ENCODE measurements around the gene PDGFC.

PDGFC gene

GRCh38 chr4:156896527-156896926 is 75.1 kb downstream of the PDGFC start:
- Histone ChIP-seq H3K9me3 (ENCODE audit: low read length) (no peaks in the 10 kb centered on the region), H3F3A (ENCODE audit: insufficient read depth, low read length) (no peaks in the 10 kb centered on the region), H3K36me3 (ENCODE audit: insufficient read depth, low read length) (no peaks in the 10 kb centered on the region), H3K4me3 (ENCODE audit: low read depth, low read length, poor library complexity, severe bottlenecking) (no peak overlapping the region), H3K27ac (ENCODE audit: low read depth, low read length, poor library complexity, severe bottlenecking) (no peak overlapping the region), H2AFZ (ENCODE audit: low read length) (no peak overlapping the region), H3K9ac (ENCODE audit: low read length) (no peak overlapping the region), H3K9me2 (ENCODE audit: low read depth, low read length) (no peaks in the 10 kb centered on the region), H3K79me2 (ENCODE audit: insufficient read depth, low read length) (no peaks in the 10 kb centered on the region), H3K27me3 (ENCODE audit: insufficient read depth, low read length) (no peaks in the 10 kb centered on the region), H4K20me1 (ENCODE audit: insufficient read depth, low read length) (no peaks in the 10 kb centered on the region), H3K4me2 (ENCODE audit: low read length) (no peak overlapping the region), H3K4me1 (ENCODE audit: insufficient read depth, low read length, severe bottlenecking) (no peaks in the 10 kb centered on the region)
- TF ChIP-seq CTCF (IDR thresholded peaks at IDR 0.05; ENCODE audit: low read length): no peak
- TF ChIP-seq EZH2 (IDR thresholded peaks at IDR 0.05; ENCODE audit: borderline replicate concordance, low read length): no peak

DNA sequence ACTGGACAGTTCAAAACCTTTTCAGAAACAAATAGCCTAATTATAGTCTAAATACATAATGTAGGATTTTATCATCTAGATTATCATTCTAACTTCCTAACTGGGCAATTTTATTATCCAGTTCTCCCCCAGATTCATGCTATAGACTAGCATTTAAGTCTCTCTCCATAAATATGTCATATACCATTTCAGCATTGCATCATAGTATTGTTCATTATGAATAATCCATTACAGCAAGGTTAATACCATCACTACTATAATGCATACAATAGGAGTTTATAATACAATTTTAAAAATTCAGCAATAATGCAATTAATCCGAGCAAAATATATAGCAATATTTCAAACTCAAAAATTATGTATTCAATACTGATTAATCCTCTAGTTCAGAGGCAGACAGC is 77.4 kb downstream of the PDGFC start:
- Histone ChIP-seq H3K9ac (ENCODE audit: low read length) (no peak overlapping the region), H3K79me2 (ENCODE audit: insufficient read depth, low read length) (no peaks in the 10 kb centered on the region), H3K27ac (ENCODE audit: low read depth, low read length, poor library complexity, severe bottlenecking) (no peak overlapping the region), H3K27me3 (ENCODE audit: insufficient read depth, low read length) (no peaks in the 10 kb centered on the region), H3K4me1 (ENCODE audit: insufficient read depth, low read length, severe bottlenecking) (no peaks in the 10 kb centered on the region), H2AFZ (ENCODE audit: low read length) (no peak overlapping the region), H3F3A (ENCODE audit: insufficient read depth, low read length) (no peaks in the 10 kb centered on the region), H3K4me3 (ENCODE audit: low read depth, low read length, poor library complexity, severe bottlenecking) (no peak overlapping the region), H3K4me2 (ENCODE audit: low read length) (no peak overlapping the region), H3K36me3 (ENCODE audit: insufficient read depth, low read length) (no peaks in the 10 kb centered on the region), H3K9me3 (ENCODE audit: low read length) (no peaks in the 10 kb centered on the region), H3K9me2 (ENCODE audit: low read depth, low read length) (no peaks in the 10 kb centered on the region), H4K20me1 (ENCODE audit: insufficient read depth, low read length) (no peaks in the 10 kb centered on the region)
- no peak for TF ChIP-seq EZH2 (IDR thresholded peaks at IDR 0.05; ENCODE audit: borderline replicate concordance, low read length)
- no peak for TF ChIP-seq CTCF (IDR thresholded peaks at IDR 0.05; ENCODE audit: low read length)

GRCh38 chr4:156892805-156893204 is 78.8 kb downstream of the PDGFC start:
- Histone ChIP-seq H3K36me3 (ENCODE audit: insufficient read depth, low read length) (no peaks in the 10 kb centered on the region), H3K4me3 (ENCODE audit: low read depth, low read length, poor library complexity, severe bottlenecking) (no peak overlapping the region), H3K79me2 (ENCODE audit: insufficient read depth, low read length) (no peaks in the 10 kb centered on the region), H2AFZ (ENCODE audit: low read length) (no peak overlapping the region), H3K27ac (ENCODE audit: low read depth, low read length, poor library complexity, severe bottlenecking) (no peak overlapping the region), H3K4me1 (ENCODE audit: insufficient read depth, low read length, severe bottlenecking) (no peaks in the 10 kb centered on the region), H3K9me3 (ENCODE audit: low read length) (no peaks in the 10 kb centered on the region), H3K4me2 (ENCODE audit: low read length) (no peak overlapping the region), H3K9ac (ENCODE audit: low read length) (no peak overlapping the region), H3K9me2 (ENCODE audit: low read depth, low read length) (no peaks in the 10 kb centered on the region), H3F3A (ENCODE audit: insufficient read depth, low read length) (no peaks in the 10 kb centered on the region), H3K27me3 (ENCODE audit: insufficient read depth, low read length) (no peaks in the 10 kb centered on the region), H4K20me1 (ENCODE audit: insufficient read depth, low read length) (no peaks in the 10 kb centered on the region)
- TF ChIP-seq EZH2 (IDR thresholded peaks at IDR 0.05; ENCODE audit: borderline replicate concordance, low read length): no peak
- no peak for TF ChIP-seq CTCF (IDR thresholded peaks at IDR 0.05; ENCODE audit: low read length)

Data from OCI-LY1 (cell line).